Measurements from ENCODE around the gene TIMM10.

Gene TIMM10, protein sequence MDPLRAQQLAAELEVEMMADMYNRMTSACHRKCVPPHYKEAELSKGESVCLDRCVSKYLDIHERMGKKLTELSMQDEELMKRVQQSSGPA

DNA sequence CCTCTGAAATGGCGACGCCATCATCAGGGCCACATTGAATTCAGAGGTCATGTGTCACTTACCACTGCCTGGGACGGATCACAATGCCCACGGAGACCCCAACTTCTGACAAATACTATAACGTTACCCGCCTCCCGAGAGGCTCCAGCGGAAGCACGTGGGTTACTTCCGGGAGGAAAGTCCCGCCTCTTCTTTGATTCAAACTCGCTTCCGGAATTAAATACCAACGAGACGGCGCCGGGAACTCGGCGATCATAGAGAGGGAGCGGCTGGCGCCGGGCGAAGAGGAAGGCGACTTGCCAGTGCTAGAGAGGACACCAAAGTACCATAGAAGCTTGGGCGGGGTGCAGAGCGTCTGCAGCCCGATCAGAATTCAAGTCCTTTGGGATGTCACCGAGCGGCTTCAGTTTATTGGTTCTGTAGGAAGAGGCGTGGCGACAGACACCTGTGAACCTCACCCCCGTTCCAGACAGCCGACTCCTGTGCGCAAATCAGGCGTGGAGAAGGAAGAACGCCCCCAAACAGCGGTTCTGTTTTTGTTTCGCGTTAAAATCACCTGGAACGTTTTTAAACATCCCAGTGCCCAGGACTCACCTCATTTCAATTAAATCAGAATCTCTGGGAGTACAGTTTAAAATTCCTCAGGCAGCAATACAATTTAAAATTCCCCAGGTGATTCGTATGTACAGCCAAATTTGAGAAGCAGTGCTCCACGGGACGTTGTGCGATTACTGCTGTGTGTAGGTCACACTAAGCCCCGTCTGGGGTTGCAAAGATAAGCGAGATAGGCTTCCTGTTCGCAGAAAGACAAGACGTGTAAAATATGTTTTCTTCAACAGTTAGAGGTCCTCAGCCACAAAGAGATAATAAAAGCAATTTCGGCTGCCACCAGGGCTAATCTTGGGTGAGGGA, at the start of gene TIMM10:
TIMM10 (minus strand) TSS at position 159 of the 912 bp plus-strand sequence. CDS start 565 bp downstream, outside the sequence.
- DNase-seq (ENCODE audit: low read depth), result peak; percentile 93

DNA sequence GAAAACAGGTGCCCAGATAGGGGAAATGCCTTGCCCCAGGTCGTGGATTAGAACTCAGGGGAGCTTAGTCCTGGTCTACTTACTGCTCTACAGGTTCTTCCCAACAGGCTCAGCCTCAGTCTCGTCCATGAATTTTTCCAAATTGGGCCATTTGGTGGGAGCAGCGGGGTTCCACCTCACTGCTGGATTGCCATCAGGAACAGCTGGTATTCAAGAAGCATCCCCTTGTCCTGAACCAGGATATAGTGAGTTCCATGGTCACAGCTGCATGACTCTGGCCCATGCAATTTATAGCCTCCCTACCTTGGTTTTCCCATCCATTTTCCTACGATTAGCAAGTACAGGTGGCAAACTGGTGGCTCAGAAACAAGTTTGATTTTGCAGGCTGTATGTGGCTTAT, 43.5 kb upstream of the TIMM10 start:
- no peak for DNase-seq (ENCODE audit: low read depth)

DNA sequence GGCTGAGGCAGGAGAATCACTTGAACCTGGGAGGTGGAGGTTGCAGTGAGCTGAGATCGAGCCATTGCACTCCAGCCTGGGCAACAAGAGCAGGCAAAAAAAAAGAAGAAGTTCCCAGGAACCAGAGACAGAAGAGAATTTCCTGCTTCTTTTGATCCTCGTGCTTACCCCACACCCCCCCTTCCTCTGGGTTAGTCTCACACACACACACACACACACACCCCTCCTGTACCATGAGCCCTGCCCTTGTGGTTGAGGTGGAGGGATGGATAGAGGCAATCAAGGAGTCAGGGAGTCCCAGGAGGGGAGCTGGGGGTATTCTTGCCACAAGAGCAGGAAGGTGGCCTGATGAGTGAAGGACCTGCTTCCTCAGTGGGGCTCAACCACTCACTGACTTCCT, 41.1 kb upstream of the TIMM10 start:
- no peak for DNase-seq (ENCODE audit: low read depth)

DNA sequence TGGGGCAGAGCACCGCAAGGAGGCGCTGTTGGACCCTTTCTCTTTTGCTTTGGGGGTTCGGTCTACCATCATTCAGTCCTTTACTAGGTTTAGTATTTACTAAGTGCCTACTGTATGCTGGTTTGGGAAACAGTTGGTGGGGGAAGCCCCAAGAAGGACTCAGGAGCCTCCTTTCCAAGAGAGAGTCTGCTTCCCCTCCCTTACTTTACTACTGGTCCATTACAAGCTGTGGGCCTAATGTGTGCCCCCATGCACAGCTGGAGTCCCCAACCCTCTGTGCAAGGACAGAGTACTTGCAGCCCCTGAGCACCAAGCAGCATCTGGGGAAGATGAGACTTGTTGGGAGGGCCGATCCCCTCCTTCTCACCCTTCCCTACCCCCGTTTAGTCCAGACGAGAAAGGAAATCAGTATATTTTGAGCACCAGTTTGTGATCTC, 37.8 kb upstream of the TIMM10 start:
- peak; percentile 83 for DNase-seq (ENCODE audit: low read depth)

GRCh38 chr11:57567515-57568329, 37.2 kb upstream of the TIMM10 start, which contains the start of gene UBE2L6:
UBE2L6 (minus strand) TSS chr11:57567672; CDS start chr11:57567611, 61 bp downstream.
- DNase-seq (ENCODE audit: low read depth), result peak; percentile 46

DNA sequence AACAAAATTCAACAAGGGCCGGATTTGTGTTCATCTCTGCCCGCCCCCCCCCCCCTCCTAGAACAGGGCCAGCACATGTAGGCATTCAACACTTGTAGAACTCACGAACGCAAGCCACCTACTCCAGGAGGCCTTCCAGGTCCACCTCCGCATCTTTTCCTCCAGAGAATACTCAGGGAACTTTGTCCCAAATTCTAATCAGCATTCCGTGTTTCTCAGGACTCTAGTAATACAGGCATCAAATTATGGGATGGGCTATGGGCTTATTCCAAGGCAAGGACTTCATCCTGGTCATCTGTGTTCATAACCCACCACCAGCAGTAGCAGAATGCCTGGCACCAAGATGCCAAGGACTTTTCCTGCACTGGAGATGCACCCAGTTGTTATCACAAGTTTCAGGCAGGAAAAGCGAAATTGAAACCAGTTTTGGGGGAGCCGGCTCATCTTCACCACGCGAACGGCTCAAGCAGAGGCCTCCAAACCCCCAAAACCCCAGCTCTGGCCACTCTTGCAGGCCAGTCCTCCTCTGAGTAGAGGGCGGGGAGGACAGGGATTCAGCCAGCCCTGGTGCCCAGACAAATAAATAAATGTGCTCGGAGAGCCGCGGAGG, 36.5 kb upstream of the TIMM10 start:
- peak; percentile 14 for DNase-seq (ENCODE audit: low read depth)

GRCh38 chr11:57566005-57566904, 35.7 kb upstream of the TIMM10 start:
- DNase-seq (ENCODE audit: low read depth), result no peak

GRCh38 chr11:57562596-57562995, 32.0 kb upstream of the TIMM10 start:
- DNase-seq (ENCODE audit: low read depth), result no peak

- no peak for DNase-seq (ENCODE audit: low read depth)
Observed at GRCh38 chr11:57560146-57560545, 29.6 kb upstream of the TIMM10 start.

GRCh38 chr11:57556041-57556440, 25.5 kb upstream of the TIMM10 start:
- DNase-seq (ENCODE audit: low read depth), result no peak

- DNase-seq (ENCODE audit: low read depth), result no peak
Observed at GRCh38 chr11:57555393-57555792, 24.8 kb upstream of the TIMM10 start.

DNA sequence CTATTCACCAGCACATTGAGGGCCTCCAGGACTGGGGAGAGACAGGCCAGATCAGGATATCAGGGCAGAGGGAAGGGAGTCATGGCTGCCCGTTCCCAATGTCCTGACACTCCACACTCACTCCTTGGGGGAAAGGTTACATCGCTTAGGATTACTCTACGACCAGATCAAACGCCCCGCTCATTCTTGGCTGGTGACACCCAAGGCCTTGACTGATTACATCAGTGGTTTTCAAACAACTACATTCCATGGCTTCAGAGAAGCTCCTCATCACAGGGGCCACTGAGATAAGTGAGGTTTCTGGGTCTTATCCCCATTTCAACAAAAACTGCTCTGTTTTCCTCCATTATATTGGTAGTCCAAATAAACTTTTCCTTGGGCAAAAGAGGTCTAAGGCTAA, 21.9 kb upstream of the TIMM10 start:
- DNase-seq (ENCODE audit: low read depth), result no peak

DNA sequence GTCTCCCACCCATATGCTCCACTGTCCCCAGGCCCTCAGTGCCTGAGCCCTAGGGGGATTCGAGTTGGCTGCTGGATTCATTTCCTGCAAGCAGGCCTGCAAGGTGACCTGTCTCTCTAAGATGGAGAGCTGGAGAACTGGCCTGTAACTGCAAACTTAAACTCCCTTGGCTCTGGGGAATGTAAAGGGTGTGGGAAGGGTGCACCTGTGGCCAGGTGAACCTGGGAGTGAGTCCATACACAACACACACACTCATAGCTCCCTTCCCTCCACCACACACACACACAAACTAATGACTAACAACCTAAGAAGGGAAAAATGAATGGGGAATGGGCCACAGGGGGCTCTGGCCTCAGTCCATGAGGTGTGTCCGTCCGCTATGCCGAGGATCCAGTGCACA, 21.4 kb upstream of the TIMM10 start:
- DNase-seq (ENCODE audit: low read depth), result no peak

DNA sequence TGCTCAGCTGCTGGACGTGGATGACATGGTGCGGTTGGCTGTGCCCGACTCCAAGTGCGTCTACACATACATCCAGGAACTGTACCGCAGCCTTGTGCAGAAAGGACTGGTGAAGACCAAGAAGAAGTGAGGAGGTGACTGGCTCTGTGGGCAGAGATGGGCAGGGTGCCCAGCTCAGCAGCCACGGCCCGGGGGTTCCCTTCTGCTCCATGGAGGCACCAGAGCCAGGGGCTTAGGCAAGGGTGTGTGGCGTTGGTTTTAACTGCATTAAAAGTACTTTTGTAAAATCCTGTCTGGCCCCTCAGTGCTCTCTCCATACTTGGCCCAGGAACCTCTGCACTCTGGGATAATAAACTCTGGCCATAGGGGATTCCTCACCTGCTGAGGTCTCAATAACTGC, 19.4 kb upstream of the TIMM10 start:
- DNase-seq (ENCODE audit: low read depth), result no peak

DNA sequence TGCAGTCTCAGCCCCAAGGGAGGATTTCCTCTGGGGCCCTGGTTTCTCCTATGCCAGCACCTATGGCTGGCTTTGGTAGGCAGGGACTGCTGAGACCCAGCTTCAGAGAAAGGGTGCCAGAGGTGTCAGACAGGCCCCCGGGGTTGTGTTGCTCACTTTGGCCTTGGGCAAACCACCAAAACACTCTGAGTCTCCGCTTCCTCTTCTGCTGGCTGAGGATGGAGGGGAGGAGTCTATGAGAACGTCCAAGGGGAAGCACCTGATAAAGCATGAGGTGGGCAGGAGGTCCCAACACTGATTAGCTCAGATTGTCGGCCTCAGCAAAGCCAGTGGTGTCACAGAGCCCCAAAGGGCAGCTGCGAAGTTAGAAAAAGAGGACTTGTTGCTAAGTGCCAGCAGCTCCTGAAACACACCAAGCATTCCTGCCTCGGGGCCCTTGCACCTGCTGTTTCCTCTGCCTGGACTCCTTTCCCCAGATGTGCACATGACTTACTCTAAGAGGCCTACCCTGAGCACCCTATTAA, 17.4 kb upstream of the TIMM10 start:
- no peak for DNase-seq (ENCODE audit: low read depth)

DNA sequence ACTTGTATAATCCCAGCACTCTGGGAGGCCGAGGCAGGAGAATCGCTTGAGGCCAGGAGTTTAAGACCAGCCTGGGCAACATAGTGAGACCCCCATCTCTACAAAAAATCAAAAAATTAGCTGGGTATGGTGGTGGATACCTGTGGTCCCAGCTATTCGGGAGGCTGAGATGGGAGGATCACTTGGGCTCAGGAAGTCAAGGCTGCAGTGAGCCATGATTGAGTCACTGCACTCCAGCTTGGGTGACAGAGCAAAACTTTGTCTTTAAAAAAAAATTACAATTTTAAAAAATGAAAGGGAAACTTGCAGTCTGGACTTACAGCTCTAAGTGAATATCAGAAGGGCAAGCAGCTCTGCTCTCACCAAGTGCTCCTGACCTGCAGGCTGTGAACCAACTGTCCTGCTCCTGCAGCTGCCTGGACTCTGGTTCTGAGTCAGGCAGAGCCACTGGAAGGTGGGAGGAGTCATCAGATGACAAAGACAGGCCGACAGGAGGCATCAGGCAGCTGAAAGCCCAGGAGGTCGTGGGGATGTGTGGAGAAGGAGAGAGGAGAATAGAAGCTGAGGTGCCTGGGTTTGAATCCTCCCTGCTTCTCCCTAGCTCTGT, 16.4 kb upstream of the TIMM10 start:
- no peak for DNase-seq (ENCODE audit: low read depth)

GRCh38 chr11:57546451-57546850, 15.9 kb upstream of the TIMM10 start:
- DNase-seq (ENCODE audit: low read depth), result no peak

GRCh38 chr11:57545883-57546282, 15.3 kb upstream of the TIMM10 start:
- DNase-seq (ENCODE audit: low read depth), result no peak

DNA sequence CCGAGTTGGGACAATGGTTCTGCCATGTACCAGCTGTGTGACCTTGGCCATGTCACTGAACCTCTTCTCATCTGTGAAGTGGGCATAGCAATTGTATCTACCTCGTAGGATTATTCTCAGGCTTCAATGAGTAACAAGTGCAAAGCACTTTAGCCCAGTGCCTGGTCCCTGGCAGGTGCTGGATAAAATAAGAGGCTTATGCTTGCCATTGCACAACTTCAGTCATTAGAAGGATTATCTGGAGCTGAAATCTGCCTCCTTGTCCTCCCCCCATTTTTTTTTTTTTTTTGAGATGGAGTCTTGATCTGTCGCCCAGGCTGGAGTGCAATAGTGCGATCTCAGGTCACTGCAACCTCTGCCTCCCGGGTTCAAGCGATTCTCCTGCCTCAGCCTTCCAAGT, 14.0 kb upstream of the TIMM10 start:
- DNase-seq (ENCODE audit: low read depth), result no peak

GRCh38 chr11:57543593-57543992, 13.0 kb upstream of the TIMM10 start:
- no peak for DNase-seq (ENCODE audit: low read depth)
